A549 treated with CpdA at 1 μM for 4 hours (cell line): ENCODE results near the gene CDH16. TPM values are rescaled to one million over a fixed set of nuclear protein-coding genes. Genes with fewer than 3 reads are reported as not detected.

ENCODE experiments used
- total RNA-seq: library from RNA; stranded (reverse); fragments of 200-300 nt; extraction: Qiagen RNA extraction; gene quantifications from 5 replicates; pipeline ENCODE4 v1.2.3, GENCODE V29; 2022; ENCODE audit warnings: low read depth

CDH16 gene
- total RNA-seq = 0.16 to 0.28 TPM (median 0.23 TPM) in 5 replicates

GRCh38 chr16:66918803-66919568 lies at the start of gene CDH16:
Gene CDH16, minus strand, starts transcription at chr16:66918885. Its CDS starts 820 bp downstream, at chr16:66918065.

GRCh38 chr16:66961065-66961744 lies 42.5 kb upstream of the CDH16 start, which contains the start of gene CES3:
Gene CES3, plus strand, starts transcription at chr16:66961266. Its CDS starts 42 bp downstream, at chr16:66961308.

GRCh38 chr16:66935314-66936011 lies 16.8 kb upstream of the CDH16 start, which contains the start of gene CES2:
Gene CES2, plus strand, starts transcription at chr16:66935516. Its CDS starts 120 bp downstream, at chr16:66935636.

GRCh38 chr16:66934138-66934838 lies 15.6 kb upstream of the CDH16 start, which contains the start of gene CIAO2B:
Gene CIAO2B, minus strand, starts transcription at chr16:66934402. Its CDS starts 38 bp downstream, at chr16:66934364.

GRCh38 chr16:66925322-66925840 lies 6.7 kb upstream of the CDH16 start, which contains the start of gene RRAD:
Gene RRAD, minus strand, starts transcription at chr16:66925535. Its CDS starts 356 bp downstream, at chr16:66925179.

GRCh38 chr16:66880288-66881013 lies 38.2 kb downstream of the CDH16 start, which contains the start of gene PDP2:
Gene PDP2, plus strand, starts transcription at chr16:66880515. Its CDS starts 3,770 bp downstream, at chr16:66884285.

Other genes with a start within 250 kb of the CDH16 start
- 20.7 to 34.6 TPM (median 31.2 TPM) in 5 replicates for gene CMTM4, start 222.1 kb downstream of the CDH16 start, total RNA-seq
- 42.7 to 59.9 TPM (median 51.9 TPM) in 5 replicates for gene DYNC1LI2, start 167.3 kb downstream of the CDH16 start, total RNA-seq
- 0.07 TPM in 1 of 5 replicates, not detected in the others for gene TERB1, start 117.3 kb downstream of the CDH16 start, total RNA-seq
- gene NAE1, start 87.9 kb downstream of the CDH16 start, total RNA-seq = 60.5 to 71.9 TPM (median 70.8 TPM) in 5 replicates
- gene CA7, start 74.5 kb downstream of the CDH16 start, total RNA-seq = 0.07 TPM in 1 of 5 replicates, not detected in the others
- 5.4 to 7.6 TPM (median 5.6 TPM) in 5 replicates for gene PDP2, start 38.4 kb downstream of the CDH16 start, total RNA-seq
- gene RRAD, start 6.7 kb upstream of the CDH16 start, total RNA-seq = 7.2 to 19.8 TPM (median 11.7 TPM) in 5 replicates
- gene CIAO2B, start 15.5 kb upstream of the CDH16 start, total RNA-seq = 121 to 175 TPM (median 171 TPM) in 5 replicates
- gene CES2, start 16.6 kb upstream of the CDH16 start, total RNA-seq = 27.5 to 30.8 TPM (median 28.4 TPM) in 5 replicates
- 1.7 to 2.3 TPM (median 2.0 TPM) in 5 replicates for gene CES3, start 42.4 kb upstream of the CDH16 start, total RNA-seq
- gene CES4A, start 69.7 kb upstream of the CDH16 start, total RNA-seq = 1.3 to 2.1 TPM (median 1.6 TPM) in 5 replicates
- 45.0 to 53.6 TPM (median 50.3 TPM) in 5 replicates for gene CBFB, start 110.3 kb upstream of the CDH16 start, total RNA-seq
- gene PHAF1, start 191.1 kb upstream of the CDH16 start, total RNA-seq = 22.2 to 24.5 TPM (median 23.4 TPM) in 5 replicates
- gene B3GNT9, start 232.1 kb upstream of the CDH16 start, total RNA-seq = 5.7 to 8.5 TPM (median 7.9 TPM) in 5 replicates
- gene TRADD, start 241.0 kb upstream of the CDH16 start, total RNA-seq = 10.7 to 20.7 TPM (median 20.5 TPM) in 5 replicates
- gene FBXL8, start 241.1 kb upstream of the CDH16 start, total RNA-seq = 5.2 to 9.5 TPM (median 8.5 TPM) in 5 replicates
- gene HSF4, start 245.9 kb upstream of the CDH16 start, total RNA-seq = 11.9 to 16.0 TPM (median 14.6 TPM) in 5 replicates